ENCODE measurements around the gene COMMD10.

- TF ChIP-seq CTCF (conservative IDR thresholded peaks at IDR 0.05; ENCODE audit: low read depth, low read length) (no peak), MAFK (IDR thresholded peaks at IDR 0.05; ENCODE audit: low read depth, low read length) (no peak), USF2 (IDR thresholded peaks at IDR 0.05; ENCODE audit: low read depth, low read length) (no peak), POLR2A (IDR thresholded peaks at IDR 0.05; ENCODE audit: low read depth, low read length) (no peak), FOS (IDR thresholded peaks at IDR 0.05; ENCODE audit: low read depth, low read length) (no peak), MAZ (IDR thresholded peaks at IDR 0.05; ENCODE audit: borderline replicate concordance, low read depth, low read length) (no peak), BHLHE40 (IDR thresholded peaks at IDR 0.05; ENCODE audit: low read depth, low read length) (no peak), RAD21 (IDR thresholded peaks at IDR 0.05; ENCODE audit: low read length) (no peak), CEBPB (IDR thresholded peaks at IDR 0.05; ENCODE audit: low read depth, low read length) (no peak), CHD1 (IDR thresholded peaks at IDR 0.05; ENCODE audit: low read depth, low read length) (no peak), RFX5 (IDR thresholded peaks at IDR 0.05; ENCODE audit: low read depth, low read length) (no peak), ELK1 (IDR thresholded peaks at IDR 0.05; ENCODE audit: borderline replicate concordance, low read depth, low read length) (no peak), MXI1 (IDR thresholded peaks at IDR 0.05; ENCODE audit: borderline replicate concordance, low read depth, low read length) (no peak)
These were observed 157.5 kb downstream of the COMMD10 start for GRCh38 chr5:116242343-116242742.

All from IMR-90 (cell line).